ENCODE results near the gene FBXW7.

FBXW7 gene

DNA sequence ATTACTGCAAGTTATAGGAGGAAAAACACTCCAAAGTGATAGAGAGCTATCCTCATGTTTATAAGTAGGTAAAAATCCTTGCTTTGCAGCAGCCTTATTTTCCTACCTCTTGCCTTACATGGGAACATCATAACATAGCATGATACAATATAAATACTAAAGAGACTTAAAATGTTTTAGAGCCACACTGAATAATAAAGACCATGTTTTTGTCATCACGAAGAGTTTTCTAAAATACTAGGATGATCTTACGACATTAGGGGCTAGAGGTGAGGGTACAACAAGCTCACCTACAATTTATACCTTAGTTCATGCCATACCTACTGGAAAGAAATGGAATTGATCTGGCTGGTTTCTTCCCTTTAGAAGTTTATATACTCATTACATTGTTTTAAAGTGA, 184.8 kb downstream of the FBXW7 start:
- in situ Hi-C loops (cut with MboI; ENCODE audit: low sequenced_read_pairs) = no loop called here

DNA sequence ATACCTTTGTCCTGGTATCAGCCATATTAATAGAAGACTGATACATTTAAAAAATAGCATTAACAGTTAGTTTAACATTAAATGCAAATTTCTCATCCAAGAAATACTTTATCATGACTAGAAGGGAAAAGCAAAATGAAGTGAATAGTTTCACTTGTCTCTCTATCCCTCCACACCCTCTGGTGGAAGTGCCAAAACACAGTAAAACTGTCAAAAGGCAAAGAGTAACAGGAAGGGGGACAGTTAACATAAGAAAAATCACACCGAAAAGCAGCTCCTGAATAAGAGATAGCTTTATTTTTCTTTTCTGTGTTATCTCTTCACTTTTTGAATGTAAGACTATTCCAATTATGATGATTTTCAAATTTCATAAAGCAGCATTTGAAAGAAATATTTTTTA, 187.2 kb downstream of the FBXW7 start:
- in situ Hi-C loops (cut with MboI; ENCODE audit: low sequenced_read_pairs) = no loop called here

DNA sequence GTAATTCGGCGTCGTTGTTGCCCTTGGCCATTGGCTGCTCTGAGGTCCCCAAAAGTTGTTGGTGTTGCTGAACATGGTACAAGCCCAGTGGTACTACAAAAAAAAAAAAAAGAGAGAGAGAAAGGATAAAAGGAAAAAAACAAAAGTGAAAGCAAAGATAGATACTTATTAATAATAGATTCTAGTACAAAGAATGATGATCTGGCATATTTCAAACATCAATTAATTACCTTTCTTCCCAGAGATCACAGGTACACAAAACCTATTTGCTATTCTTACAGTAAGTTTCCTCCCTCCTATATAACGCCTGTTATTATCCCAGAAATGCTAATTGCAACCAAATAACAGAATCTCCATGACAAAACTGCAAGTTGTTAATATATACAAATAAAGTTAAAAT, 188.9 kb downstream of the FBXW7 start:
- in situ Hi-C loops (cut with MboI; ENCODE audit: low sequenced_read_pairs) = no loop called here

DNA sequence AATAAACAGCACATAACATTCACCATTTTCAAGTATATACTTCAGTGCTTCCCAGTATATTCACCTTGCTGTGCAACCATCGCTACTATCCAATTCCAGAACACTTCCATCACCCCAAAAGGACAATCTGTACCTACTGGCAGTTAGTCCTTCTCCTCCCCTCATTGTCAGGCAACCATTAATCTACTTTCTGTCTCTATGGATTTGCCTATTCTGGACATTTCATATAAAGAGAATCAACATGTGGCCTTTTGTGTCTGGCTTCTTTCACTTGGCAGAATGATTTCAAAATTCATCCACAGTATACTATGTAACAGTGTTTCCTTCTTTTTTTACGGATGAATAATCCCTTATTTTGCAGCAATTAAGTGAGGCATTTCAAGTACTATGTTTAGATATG, 189.4 kb downstream of the FBXW7 start:
- in situ Hi-C loops (cut with MboI; ENCODE audit: low sequenced_read_pairs) = no loop called here

DNA sequence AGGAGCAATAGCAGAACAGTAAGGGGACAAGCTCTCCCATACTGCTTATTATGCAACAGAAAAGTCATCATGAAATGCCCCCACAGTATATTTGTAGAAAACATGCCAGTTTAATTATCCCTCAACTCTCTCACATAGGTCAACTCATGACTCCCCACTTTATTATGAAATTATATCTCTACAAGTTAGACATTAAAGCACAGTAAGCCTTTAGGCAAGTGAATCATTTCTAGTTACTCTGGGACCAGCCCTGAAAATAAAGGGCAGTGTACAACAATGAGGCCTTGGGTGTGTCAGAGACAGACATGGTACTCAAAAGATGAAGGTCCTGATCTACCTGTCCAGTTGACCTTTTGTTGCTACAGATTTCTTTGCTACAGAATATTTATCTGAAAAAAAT, 191.9 kb downstream of the FBXW7 start:
- in situ Hi-C loops (cut with MboI; ENCODE audit: low sequenced_read_pairs) = no loop called here

DNA sequence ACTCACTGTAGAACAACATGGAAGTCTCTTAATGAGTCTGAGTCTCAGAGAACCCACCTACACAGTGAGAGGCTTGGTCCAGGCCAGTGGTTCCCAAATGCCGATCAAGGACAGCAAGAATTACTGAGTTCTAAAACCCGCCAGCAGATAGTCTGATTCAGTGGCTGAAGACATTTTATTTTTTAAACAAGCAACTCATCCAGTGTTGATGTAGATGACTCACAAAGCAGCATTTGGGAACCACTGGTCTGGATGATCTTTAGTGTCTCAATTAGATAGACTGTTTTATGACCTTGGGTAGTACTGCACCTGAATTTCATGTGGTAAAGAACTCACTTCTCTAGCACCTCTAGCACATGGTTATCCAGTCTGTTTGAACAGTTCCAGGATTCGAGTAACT, 193.6 kb downstream of the FBXW7 start:
- in situ Hi-C loops (cut with MboI; ENCODE audit: low sequenced_read_pairs) = no loop called here

DNA sequence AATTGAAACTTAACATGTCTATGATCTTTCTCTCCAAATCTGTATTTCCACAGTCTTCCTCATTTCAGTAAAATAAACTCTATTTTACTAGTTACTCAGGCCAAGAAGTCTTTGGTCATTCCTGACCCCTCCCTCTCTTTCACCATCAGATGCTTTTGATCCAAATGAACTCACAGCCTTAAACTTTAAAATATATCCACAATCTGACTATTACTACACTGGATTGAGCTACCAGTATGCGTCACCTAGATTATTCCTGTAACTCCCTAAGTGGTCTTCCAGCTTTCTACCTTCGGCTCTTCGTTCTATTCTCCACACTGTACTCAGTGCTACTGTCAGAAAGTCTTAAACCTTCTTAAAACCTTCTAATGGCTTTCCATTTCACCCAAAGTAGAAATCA, 195.1 kb downstream of the FBXW7 start:
- in situ Hi-C loops (cut with MboI; ENCODE audit: low sequenced_read_pairs) = no loop called here

DNA sequence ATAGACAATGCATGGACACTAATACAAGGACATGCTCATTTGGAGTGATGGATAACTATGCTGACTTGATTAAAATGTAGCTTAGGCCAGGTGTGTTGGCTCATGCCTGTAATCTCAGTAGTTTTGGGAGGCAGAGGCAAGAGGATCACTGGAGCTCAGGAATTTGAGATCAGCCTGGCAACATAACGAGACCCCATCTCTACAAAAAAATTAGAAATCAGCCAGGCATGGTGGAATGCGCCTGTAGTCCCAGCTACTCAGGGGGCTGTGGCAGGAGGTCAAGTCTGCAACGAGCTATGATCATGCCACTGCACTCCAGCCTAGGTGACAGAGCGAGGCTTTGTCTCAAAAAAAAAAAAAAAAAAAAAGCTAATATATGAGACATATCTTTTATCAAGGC, 196.3 kb downstream of the FBXW7 start:
- in situ Hi-C loops (cut with MboI; ENCODE audit: low sequenced_read_pairs) = no loop called here

DNA sequence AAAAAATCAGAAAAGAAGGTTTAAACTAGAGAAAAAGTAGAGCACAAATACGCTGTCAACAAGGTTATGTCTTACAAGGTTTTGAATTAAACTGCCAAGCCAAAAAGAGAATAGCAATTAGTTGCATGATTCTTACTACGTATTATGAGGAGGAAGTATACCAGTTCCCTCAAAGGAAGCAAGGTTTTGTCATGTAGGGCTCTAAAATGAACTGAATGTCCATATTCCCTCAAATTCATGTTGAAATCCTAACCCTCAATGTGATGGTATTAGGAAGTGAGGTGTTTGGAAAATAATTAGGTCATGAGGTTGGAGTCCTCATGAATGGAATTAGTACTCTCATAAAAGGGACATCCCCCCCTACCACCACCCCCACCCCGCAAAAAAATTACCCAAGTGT, 201.0 kb downstream of the FBXW7 start:
- in situ Hi-C loops (cut with MboI; ENCODE audit: low sequenced_read_pairs) = no loop called here

DNA sequence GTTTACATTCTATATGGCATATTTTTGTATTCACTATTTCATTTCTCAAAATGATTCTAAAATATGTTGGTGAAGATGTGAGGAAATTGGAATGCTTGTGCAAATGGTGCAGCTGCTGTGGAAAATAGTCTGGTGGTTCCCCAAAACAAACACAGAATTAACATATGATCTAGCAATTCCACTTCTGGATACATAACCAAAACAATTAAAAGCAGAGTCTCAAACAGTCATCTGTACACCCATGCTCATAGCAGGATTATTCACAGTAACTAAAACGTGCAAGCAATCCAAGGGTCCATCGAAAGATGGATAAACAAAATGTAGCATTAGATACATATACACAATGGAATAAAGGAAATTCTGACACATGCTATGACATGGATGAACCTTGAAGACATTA, 204.8 kb downstream of the FBXW7 start:
- in situ Hi-C loops (cut with MboI; ENCODE audit: low sequenced_read_pairs) = no loop called here

DNA sequence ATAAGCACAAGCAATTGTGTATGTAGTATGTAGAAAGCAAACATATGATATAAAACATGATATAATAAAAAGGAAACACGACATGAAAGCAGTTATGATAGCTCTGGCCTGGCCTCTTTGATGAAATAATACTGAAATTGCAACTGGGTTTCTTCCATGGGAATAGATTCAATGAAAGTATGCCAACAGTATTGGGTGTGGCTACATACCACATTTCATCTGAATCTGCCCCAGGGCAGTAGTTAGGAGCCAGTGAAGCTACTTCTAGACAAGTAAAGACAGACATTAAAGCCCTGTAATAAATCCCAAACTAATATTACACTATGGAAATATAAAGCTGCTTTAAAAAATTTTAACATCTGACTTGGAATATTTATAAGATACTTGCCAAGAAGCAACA, 207.3 kb downstream of the FBXW7 start:
- in situ Hi-C loops (cut with MboI; ENCODE audit: low sequenced_read_pairs) = no loop called here

DNA sequence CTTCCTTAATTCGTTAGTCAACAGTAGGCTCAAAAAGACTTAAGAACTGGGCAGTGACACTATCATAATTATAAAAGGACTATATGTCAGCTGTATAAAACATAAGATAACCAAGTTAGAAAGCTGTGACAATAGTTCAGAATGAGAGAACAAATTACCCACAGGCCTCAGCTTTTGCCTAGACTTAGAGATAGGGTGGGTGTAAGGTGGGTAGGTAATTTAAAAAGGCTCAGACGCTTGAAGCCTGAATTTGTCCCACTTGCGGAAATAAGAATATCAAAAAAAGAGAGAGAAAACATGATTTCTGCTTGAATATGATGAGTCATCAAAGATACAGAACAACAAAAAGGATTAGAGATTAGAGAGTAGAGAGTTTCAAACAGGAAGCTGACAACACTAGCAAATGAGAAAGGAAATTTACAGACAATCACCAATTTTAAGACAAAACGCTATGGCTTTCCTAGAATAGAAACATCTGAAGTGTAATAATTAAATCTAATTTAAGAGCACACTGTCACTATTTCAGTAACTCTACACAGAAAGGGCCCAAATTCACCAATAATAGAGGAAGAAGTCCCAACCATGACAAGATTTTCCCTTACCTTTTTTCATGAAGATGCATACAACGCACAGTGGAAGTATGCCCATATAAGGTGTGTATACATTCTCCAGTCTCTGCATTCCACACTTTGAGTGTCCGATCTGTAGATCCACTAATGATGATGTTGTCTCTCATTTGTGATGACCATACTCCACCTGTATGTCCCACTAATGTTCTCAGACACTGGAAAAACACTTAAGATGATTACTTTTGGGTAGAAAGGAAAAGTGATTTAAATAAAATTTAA, 208.1 kb downstream of the FBXW7 start:
- in situ Hi-C loops (cut with MboI; ENCODE audit: low sequenced_read_pairs) = no loop called here

DNA sequence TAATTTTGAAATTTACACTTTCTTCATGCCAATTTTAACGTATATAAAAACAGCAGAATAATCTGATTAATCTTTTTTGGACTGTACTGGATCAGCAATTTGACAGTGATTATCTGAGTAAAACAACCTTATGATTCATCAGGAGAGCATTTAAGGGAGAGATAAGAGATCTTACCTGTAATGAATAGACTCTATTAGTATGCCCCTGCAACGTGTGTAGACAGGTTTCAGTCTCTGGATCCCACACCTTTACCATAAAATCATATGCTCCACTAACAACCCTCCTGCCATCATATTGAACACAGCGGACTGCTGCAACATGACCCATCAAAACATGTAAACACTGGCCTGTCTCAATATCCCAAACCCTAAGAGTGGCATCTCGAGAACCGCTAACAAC, 210.1 kb downstream of the FBXW7 start:
- in situ Hi-C loops (cut with MboI; ENCODE audit: low sequenced_read_pairs) = no loop called here

DNA sequence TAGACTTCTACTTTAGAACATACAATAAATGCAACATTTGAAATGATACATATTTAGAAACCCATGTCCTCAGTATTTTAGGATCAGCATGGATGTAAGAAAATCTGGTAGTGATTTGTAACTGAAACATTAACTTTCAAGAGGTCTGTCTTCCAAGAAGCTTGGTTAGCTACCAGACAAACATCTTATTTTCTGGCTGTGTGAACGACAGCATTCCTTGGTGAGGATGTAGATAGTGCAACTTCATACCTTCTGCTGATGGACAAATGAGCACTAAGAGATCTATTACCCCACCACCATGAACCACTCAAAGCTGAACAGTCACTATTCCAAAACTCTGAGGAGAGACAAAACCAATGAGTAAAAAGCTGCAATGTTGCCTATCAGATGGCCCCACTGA, 212.7 kb downstream of the FBXW7 start:
- in situ Hi-C loops (cut with MboI; ENCODE audit: low sequenced_read_pairs) = no loop called here

DNA sequence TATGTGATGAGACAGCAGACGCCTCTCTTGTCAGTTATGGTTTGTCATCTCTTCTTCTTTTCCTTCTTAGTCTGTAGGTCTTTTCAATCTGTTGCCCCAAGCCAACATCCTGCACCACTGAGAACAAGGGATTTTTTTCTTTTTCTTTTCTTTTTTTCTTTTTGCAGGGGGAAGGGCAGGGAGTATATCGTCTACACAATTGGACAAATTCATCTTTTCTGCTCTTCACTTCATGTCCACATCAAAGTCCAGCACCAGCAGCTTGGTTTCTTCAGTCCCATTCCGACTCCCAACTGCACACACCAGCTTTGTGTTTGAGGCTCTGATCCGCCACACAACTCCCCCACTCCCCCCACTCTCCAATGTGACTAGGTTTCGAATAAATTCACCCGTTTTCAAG, 213.2 kb downstream of the FBXW7 start:
- in situ Hi-C loops (cut with MboI; ENCODE audit: low sequenced_read_pairs) = no loop called here

DNA sequence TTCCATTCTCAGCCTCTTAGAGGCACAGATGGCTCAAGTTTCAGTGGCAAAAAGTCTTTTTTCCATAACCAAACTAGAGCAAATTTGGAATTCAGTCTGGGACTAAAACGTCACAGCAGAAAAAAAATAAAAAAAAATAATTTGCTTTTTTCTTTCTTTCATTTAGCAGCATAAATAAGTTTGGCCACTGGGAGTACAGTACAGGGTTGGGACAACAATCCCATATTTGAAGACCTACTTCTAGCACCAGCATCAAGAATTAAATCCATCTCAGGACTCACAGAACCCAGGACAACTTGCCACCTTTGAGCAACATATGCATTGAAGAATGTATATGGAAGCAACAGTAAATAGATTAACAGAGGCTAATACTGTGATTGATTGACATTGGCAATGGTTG, 214.0 kb downstream of the FBXW7 start:
- in situ Hi-C loops (cut with MboI; ENCODE audit: low sequenced_read_pairs) = no loop called here

DNA sequence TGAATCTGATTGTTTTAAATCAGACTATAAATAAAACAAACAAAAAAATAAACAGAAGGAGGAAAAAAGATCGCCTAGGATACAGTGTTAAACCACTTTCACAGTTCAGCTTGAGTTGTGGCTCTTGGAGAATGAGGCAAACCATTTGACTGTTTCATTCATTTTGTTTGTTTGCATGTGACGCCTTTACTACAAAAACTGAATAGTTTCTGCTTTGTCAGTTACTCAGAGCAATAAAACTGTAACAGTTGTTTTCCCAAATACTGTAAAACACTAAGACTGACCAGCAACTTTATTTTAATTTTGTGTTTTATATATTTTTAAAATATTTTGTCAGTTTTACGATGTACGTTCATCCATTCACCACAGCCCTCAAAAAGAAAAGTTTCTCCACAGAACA, 214.5 kb downstream of the FBXW7 start:
- in situ Hi-C loops (cut with MboI; ENCODE audit: low sequenced_read_pairs) = no loop called here

DNA sequence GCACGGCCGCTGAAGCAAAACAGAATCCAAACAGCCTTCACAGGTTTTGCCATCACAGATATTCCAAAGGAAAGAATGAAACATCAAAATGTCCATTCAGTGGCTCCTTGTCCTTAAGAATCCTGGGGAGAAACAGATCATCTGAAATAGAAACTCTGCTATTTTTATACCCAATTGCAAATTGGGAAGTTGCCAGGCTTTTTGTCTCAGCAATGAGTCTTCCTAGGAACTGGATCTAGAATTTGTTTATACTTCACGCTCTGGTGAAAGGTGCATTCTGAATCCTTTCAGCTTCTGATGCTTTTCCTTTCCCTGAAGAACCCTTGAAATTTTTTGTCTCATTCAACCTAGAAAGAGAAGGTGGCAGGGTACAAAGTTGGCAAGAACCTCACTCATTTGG, 218.9 kb downstream of the FBXW7 start:
- in situ Hi-C loops (cut with MboI; ENCODE audit: low sequenced_read_pairs) = no loop called here

DNA sequence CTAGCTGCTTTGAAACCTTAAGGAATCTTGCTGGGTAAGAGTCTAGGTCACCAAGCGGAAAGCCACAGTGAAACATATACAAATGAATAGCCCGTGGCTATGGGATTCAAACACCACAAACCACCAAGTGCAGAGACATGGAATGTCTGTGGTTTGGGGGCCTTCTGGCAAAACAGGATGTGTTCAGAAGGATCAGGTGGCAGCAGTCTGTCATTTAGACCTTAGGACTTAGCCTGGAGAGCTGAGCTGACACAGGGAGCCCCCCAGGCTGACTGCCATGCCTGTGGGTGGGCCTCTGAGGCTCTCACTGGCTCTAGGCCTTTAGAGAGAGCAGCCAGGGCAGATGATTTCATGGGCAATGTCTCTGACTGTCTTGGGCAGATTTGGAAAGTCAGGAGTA, 225.6 kb downstream of the FBXW7 start:
- in situ Hi-C loops (cut with MboI; ENCODE audit: low sequenced_read_pairs) = no loop called here

DNA sequence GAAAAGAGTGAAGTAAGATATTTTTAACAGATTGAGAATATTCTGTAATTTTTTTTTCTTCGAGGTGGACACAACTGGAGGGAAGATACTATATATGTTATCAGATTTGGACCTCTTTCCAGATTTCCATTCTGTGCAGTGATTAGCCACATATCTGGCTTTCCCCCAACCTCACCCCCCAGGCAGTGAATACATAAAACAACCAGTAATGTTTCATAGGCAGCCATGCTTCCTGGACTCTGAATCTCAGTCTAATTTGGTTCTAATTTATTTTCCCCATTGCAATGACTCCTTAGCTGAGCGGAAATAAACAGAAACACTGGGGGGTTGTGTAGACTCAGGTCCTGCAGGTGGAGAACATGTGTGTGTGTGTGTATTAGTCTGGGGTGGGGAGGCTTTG, 226.5 kb downstream of the FBXW7 start:
- in situ Hi-C loops (cut with MboI; ENCODE audit: low sequenced_read_pairs) = no loop called here

DNA sequence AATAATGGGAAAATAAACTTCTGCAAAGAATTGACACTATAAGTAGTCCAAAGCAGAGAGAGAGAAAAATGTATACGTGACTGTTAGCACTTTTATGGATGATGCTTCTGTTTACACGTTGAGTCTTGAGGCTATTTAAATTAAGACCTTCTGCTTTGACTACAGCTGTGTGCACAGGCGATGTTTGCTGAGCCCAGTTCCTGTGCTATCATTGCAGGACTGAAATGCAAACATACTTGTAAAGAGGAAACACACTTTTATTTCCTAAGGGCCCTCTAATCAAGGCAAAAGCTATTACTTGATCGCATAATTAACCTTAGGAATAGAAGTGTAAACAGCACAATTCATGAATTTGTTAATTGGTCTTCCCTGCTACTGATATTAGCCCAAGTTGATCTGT, 226.9 kb downstream of the FBXW7 start:
- in situ Hi-C loops (cut with MboI; ENCODE audit: low sequenced_read_pairs) = no loop called here

DNA sequence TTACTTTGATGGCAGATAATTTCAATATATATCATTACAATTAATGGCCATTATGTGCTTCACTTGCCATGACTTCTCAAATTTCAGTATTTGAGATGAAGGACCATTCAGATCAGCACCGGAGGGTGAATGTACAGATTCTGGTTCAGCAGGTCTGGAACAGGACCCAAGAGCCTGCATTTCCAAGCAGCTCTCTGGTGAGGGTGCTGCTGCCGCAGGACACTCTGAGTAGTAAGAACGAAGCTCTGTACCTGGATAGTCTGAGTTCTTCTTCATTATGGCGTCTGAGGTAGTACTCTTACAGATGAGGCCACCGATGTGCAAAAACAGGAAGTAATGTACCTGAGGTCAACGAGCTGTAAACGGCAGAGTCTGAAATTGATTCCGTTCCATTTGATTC, 228.2 kb downstream of the FBXW7 start:
- in situ Hi-C loops (cut with MboI; ENCODE audit: low sequenced_read_pairs) = no loop called here

DNA sequence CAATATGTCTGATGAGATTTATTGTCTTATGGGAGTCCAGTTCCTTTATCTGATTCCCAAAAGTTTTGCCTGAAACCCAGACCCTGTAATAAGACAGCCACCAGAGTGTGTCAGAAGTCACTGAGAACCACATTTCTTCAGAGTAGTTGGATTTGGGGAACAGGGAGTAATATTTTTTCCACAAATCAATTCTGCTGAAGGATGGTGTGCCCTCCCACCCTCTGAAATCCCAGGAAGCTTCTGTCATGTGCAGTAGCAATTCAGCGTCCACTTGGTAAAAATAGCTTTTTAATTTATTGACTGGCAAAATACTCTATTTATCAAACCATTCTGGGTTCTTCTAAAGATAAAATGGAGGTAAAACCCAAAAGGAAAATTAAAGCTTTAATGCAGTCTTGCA, 229.4 kb downstream of the FBXW7 start:
- in situ Hi-C loops (cut with MboI; ENCODE audit: low sequenced_read_pairs) = no loop called here
